Measurements from ENCODE around the gene SLIRP.
"Not testable (repeated sequence)": the region's sequence is repeated elsewhere in the genome, so short reads cannot be mapped to it uniquely, and the experiment has no call there.

SLIRP gene

DNA sequence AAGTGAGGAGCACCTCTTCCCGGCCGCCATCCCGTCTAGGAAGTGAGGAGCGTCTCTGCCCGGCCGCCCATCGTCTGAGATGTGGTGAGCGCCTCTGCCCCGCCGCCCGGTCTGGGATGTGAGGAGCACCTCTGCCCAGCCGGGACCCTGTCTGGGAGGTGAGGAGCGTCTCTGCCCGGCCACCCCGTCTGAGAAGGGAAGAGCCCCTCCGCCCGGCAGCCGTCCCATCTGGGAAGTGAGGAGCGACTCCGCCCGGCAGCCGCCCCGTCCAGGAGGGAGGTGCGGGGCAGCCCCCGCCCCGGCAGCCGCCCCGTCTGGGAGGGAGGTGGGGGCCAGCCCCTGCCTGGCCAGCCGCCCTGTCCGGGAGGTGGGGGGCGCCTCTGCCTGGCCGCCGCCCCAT lies 39.5 kb downstream of the SLIRP start:
- not testable (repeated sequence) for DNase-seq; H4K5ac ChIP-seq (ENCODE audit: low read length); H3K18ac ChIP-seq (ENCODE audit: low read length); H3K79me2 ChIP-seq (ENCODE audit: control insufficient read depth, insufficient read depth, low read length); H2BK15ac ChIP-seq (replicated peaks; ENCODE audit: low read depth); H3K56ac ChIP-seq (ENCODE audit: low read length); H2BK5ac ChIP-seq (ENCODE audit: low read length); H3K36me3 ChIP-seq (ENCODE audit: control insufficient read depth, insufficient read depth, low read length); H3K27ac ChIP-seq (ENCODE audit: low read depth, low read length); H3K4me2 ChIP-seq (ENCODE audit: low read length); H3K79me1 ChIP-seq (ENCODE audit: low read length); H3K4me1 ChIP-seq (ENCODE audit: control insufficient read depth, low read depth, low read length); H2BK120ac ChIP-seq (ENCODE audit: low read depth, low read length); H4K8ac ChIP-seq (ENCODE audit: low read depth, low read length); H3K4me3 ChIP-seq (ENCODE audit: low read length); H3K27me3 ChIP-seq (ENCODE audit: insufficient read depth, low read length, poor library complexity); H2AK5ac ChIP-seq (ENCODE audit: low read length); H3K23ac ChIP-seq (ENCODE audit: low read length); H3K9ac ChIP-seq (ENCODE audit: low read length); H3K4ac ChIP-seq (ENCODE audit: low read depth, low read length)
- WGBS (ENCODE audit: extremely low coverage, insufficient coverage, low lambda C conversion rate): no CpG with 5 or more reads among the region's 33 CpGs

DNA sequence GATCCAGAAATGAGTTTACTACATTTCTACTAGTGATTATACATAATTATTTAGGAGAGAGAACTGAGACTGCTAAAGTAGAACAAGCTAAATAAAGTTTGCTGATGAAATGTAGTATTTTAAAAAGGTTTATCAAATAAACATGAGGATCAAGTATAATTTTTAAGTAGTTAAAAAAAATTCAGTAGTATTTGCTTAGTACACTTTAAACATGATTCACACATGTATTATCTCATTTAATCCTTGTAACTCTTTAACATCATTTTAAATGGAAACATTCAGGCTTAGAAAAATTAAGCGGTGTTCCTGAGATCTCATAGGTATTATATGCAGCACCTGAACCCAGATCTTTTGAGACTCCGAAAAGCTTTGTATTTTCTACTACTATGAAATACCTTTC lies 44.4 kb downstream of the SLIRP start:
- Histone ChIP-seq H3K18ac (ENCODE audit: low read length) (no peak overlapping the region), H3K27me3 (ENCODE audit: insufficient read depth, low read length, poor library complexity) (no peaks in the 10 kb centered on the region), H3K4me2 (ENCODE audit: low read length) (no peak overlapping the region), H3K79me2 (ENCODE audit: control insufficient read depth, insufficient read depth, low read length) (peaks cover 9% of the 10 kb centered on the region), H3K27ac (ENCODE audit: low read depth, low read length) (no peak overlapping the region), H3K4ac (ENCODE audit: low read depth, low read length) (no peak overlapping the region), H3K4me3 (ENCODE audit: low read length) (no peak overlapping the region), H2BK120ac (ENCODE audit: low read depth, low read length) (no peak overlapping the region), H3K36me3 (ENCODE audit: control insufficient read depth, insufficient read depth, low read length) (peaks cover 4% of the 10 kb centered on the region), H4K8ac (ENCODE audit: low read depth, low read length) (no peak overlapping the region), H3K56ac (ENCODE audit: low read length) (no peak overlapping the region), H3K9ac (ENCODE audit: low read length) (no peak overlapping the region), H2BK5ac (ENCODE audit: low read length) (no peak overlapping the region), H4K5ac (ENCODE audit: low read length) (no peak overlapping the region), H3K4me1 (ENCODE audit: control insufficient read depth, low read depth, low read length) (no peaks in the 10 kb centered on the region), H2AK5ac (ENCODE audit: low read length) (no peak overlapping the region), H2BK15ac (replicated peaks; ENCODE audit: low read depth) (no peak overlapping the region), H3K23ac (ENCODE audit: low read length) (no peak overlapping the region), H3K79me1 (ENCODE audit: low read length) (no peaks in the 10 kb centered on the region)
- no CpG with 5 or more reads among the region's 2 CpGs for WGBS (ENCODE audit: extremely low coverage, insufficient coverage, low lambda C conversion rate)
- no peak for DNase-seq

DNA sequence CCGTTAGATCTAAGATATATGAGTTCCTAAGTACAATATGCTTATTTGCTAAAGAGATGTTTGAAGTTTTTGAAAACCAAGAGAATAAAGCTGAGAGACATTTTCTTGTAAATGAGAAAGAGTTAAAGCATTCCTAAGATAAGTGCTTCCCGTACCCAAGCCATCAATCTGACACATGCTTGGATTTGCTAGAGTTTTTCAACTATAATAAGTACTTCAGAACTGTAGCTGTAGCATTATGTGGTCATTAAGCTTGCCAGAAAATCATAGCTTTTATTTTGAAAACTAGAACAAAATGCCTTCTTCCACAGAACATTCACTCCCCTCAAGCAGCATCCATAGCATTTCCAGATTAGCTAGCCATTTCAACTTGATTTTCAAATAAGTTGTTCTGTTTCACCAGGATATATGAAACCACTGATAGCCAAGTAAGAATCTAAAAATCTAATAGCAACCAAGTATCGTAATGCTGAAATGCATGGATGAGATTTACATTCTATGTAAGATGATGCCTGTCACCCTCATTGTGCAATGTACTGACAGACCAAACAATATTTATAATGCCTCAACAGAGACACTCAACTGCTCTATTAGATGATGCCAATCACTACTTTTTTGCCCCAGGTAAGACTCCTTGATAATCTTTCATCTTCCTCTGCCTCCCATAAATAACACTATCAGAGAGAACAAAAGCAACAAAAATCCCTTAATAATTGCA lies 45.1 kb downstream of the SLIRP start:
- no peak overlapping the region for H3K9ac ChIP-seq (ENCODE audit: low read length)
- no peak overlapping the region for H4K8ac ChIP-seq (ENCODE audit: low read depth, low read length)
- no peaks in the 10 kb centered on the region for H3K4me1 ChIP-seq (ENCODE audit: control insufficient read depth, low read depth, low read length)
- no peak overlapping the region for H2BK15ac ChIP-seq (replicated peaks; ENCODE audit: low read depth)
- H3K79me2 ChIP-seq (ENCODE audit: control insufficient read depth, insufficient read depth, low read length): peaks cover 12% of the 10 kb centered on the region
- H3K36me3 ChIP-seq (ENCODE audit: control insufficient read depth, insufficient read depth, low read length): peaks cover 4% of the 10 kb centered on the region
- no peak overlapping the region for H3K4ac ChIP-seq (ENCODE audit: low read depth, low read length)
- H2AK5ac ChIP-seq (ENCODE audit: low read length): no peak overlapping the region
- H3K56ac ChIP-seq (ENCODE audit: low read length): no peak overlapping the region
- no peak overlapping the region for H3K23ac ChIP-seq (ENCODE audit: low read length)
- peaks cover 2% of the 10 kb centered on the region for H3K79me1 ChIP-seq (ENCODE audit: low read length)
- no peak overlapping the region for H4K5ac ChIP-seq (ENCODE audit: low read length)
- no peak overlapping the region for H3K4me3 ChIP-seq (ENCODE audit: low read length)
- H3K27me3 ChIP-seq (ENCODE audit: insufficient read depth, low read length, poor library complexity): no peaks in the 10 kb centered on the region
- no peak for DNase-seq
- WGBS (ENCODE audit: extremely low coverage, insufficient coverage, low lambda C conversion rate): no CpG with 5 or more reads among the region's 3 CpGs
- H3K18ac ChIP-seq (ENCODE audit: low read length): no peak overlapping the region
- H3K4me2 ChIP-seq (ENCODE audit: low read length): no peak overlapping the region
- H2BK120ac ChIP-seq (ENCODE audit: low read depth, low read length): no peak overlapping the region
- H3K27ac ChIP-seq (ENCODE audit: low read depth, low read length): no peak overlapping the region
- H2BK5ac ChIP-seq (ENCODE audit: low read length): no peak overlapping the region

DNA sequence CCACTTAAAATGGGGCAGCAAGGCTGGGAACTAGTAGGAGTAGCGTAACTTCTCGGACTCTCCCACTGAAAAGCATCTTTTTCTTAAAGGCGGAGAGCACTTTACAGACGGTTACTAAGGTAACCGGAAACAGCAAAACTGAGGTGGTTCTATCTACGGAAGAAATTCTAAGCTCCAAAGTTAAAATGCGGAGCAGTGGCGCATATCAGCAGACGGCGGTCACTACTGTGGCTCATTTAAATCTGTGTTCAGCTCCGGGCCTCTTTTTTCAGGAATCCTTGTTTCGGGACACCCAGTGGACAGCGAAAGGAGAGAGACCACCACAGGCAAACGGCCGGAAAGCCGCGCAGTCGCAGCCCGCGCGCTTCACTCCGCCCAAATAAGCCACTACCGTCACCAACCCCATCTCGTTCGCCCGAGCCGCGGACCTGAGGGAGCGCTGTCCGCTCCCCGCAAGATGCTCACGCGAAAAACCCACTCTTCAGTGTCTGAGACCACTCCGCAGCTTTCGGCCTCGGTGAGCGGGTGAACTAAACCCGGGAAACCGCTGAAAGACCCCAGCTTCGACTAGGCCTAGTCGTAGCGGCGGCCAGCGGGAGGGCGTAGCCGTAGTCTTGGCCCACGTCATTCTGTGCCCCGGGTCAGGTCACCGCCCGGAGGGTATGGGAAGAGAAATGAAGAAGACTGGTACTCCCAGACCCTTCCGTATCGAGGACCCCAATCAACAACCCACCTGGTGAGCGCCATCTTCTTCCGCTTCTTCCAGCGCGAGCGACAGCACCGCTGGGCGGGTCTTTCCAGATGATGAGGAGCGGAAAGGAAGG lies 52.7 kb downstream of the SLIRP start, which contains the start of gene SNW1:
TSS of gene SNW1 (minus strand) at position 776 of the 824 bp plus-strand sequence. CDS start at position 747, 29 bp downstream.
- Histone ChIP-seq H3K79me1 (ENCODE audit: low read length) (peaks cover 14% of the 10 kb centered on the region), H3K4ac (ENCODE audit: low read depth, low read length) (peak within 1 kb of the TSS; percentile 73), H3K4me2 (ENCODE audit: low read length) (peak within 1 kb of the TSS; percentile 83), H3K4me3 (ENCODE audit: low read length) (peak within 1 kb of the TSS; percentile 95), H4K8ac (ENCODE audit: low read depth, low read length) (peak within 1 kb of the TSS; percentile 65), H3K36me3 (ENCODE audit: control insufficient read depth, insufficient read depth, low read length) (no peaks in the 10 kb centered on the region), H2BK120ac (ENCODE audit: low read depth, low read length) (peak within 1 kb of the TSS; percentile 16), H3K56ac (ENCODE audit: low read length) (peak within 1 kb of the TSS; percentile 97), H4K5ac (ENCODE audit: low read length) (peak within 1 kb of the TSS; percentile 64), H2BK15ac (replicated peaks; ENCODE audit: low read depth) (no peak within 1 kb of the TSS), H2BK5ac (ENCODE audit: low read length) (peak within 1 kb of the TSS; percentile 89), H3K23ac (ENCODE audit: low read length) (no peak within 1 kb of the TSS), H3K9ac (ENCODE audit: low read length) (peak within 1 kb of the TSS; percentile 98), H3K27me3 (ENCODE audit: insufficient read depth, low read length, poor library complexity) (no peaks in the 10 kb centered on the region), H3K18ac (ENCODE audit: low read length) (peak within 1 kb of the TSS; percentile 60), H2AK5ac (ENCODE audit: low read length) (no peak within 1 kb of the TSS), H3K4me1 (ENCODE audit: control insufficient read depth, low read depth, low read length) (no peaks in the 10 kb centered on the region), H3K79me2 (ENCODE audit: control insufficient read depth, insufficient read depth, low read length) (peaks cover 35% of the 10 kb centered on the region), H3K27ac (ENCODE audit: low read depth, low read length) (peak within 1 kb of the TSS; percentile 78)
- WGBS (ENCODE audit: extremely low coverage, insufficient coverage, low lambda C conversion rate): no CpG with 5 or more reads among the region's 60 CpGs
- DNase-seq: peak; percentile 98

DNA sequence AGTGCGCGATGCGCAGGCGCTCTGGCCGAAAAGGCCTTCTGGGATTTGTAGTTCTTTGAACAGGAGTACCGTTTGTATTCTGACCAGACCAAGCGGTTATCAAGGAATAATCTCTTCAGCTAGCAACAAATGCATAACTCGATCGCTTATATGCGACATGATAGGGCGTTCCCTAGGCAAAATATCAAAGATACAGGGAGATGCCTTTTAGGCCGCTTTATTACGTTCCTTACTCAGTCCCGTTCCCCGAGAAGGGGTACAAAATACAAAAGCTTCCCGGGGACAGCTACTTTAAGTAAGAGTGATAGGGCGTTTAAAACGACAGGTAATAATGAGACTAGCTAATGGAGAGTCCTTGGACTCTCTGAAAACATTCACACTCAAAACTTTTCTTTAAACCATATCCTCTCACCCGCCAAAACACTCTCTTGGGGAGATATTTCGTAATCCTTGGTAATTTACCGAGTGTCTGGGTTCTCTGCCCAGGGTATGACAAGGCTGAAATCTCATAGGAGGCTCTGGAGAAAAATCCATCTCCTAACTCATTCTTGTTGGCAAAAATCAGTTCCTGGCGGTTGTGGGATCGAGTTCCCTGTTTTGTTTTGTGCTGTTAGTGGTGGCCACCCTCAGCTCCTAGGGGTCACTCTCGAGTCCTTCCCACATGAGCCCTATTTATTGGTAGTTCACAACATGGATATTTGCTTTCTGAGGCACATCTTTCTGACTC lies 53.5 kb downstream of the SLIRP start:
- peak; percentile 78 for DNase-seq
- peaks cover 31% of the 10 kb centered on the region for H3K79me2 ChIP-seq (ENCODE audit: control insufficient read depth, insufficient read depth, low read length)
- H3K18ac ChIP-seq (ENCODE audit: low read length): peak overlapping the region; percentile 41
- H3K79me1 ChIP-seq (ENCODE audit: low read length): peaks cover 14% of the 10 kb centered on the region
- H3K23ac ChIP-seq (ENCODE audit: low read length): no peak overlapping the region
- peak overlapping the region; percentile 35 for H3K4me3 ChIP-seq (ENCODE audit: low read length)
- no peak overlapping the region for H2BK5ac ChIP-seq (ENCODE audit: low read length)
- H3K4me2 ChIP-seq (ENCODE audit: low read length): peak overlapping the region; percentile 82
- H2BK120ac ChIP-seq (ENCODE audit: low read depth, low read length): no peak overlapping the region
- no peak overlapping the region for H2BK15ac ChIP-seq (replicated peaks; ENCODE audit: low read depth)
- H2AK5ac ChIP-seq (ENCODE audit: low read length): no peak overlapping the region
- peak overlapping the region; percentile 64 for H4K5ac ChIP-seq (ENCODE audit: low read length)
- no CpG with 5 or more reads among the region's 24 CpGs for WGBS (ENCODE audit: extremely low coverage, insufficient coverage, low lambda C conversion rate)
- H3K36me3 ChIP-seq (ENCODE audit: control insufficient read depth, insufficient read depth, low read length): no peaks in the 10 kb centered on the region
- H3K4me1 ChIP-seq (ENCODE audit: control insufficient read depth, low read depth, low read length): no peaks in the 10 kb centered on the region
- peak overlapping the region; percentile 66 for H3K9ac ChIP-seq (ENCODE audit: low read length)
- H3K27me3 ChIP-seq (ENCODE audit: insufficient read depth, low read length, poor library complexity): no peaks in the 10 kb centered on the region
- H4K8ac ChIP-seq (ENCODE audit: low read depth, low read length): peak overlapping the region; percentile 65
- H3K27ac ChIP-seq (ENCODE audit: low read depth, low read length): no peak overlapping the region
- H3K4ac ChIP-seq (ENCODE audit: low read depth, low read length): no peak overlapping the region
- peak overlapping the region; percentile 66 for H3K56ac ChIP-seq (ENCODE audit: low read length)

Data from mesendoderm (in vitro differentiated cells).